H1 (cell line): Measurements from ENCODE around the gene CERKL. TPM values are rescaled to one million over a fixed set of nuclear protein-coding genes. Genes with fewer than 3 reads are reported as not detected.

Experiments used
- CHD7 ChIP-seq: fragments of 300-600 bp; sonication (generic); IDR thresholded peaks from 2 replicates; pipeline ENCODE4 v1.7.1; 2012; ENCODE audit warnings: low read length, moderate library complexity, mild to moderate bottlenecking, inconsistent platforms; ENCODE audit not compliant: insufficient replicate concordance
- ZNF274 ChIP-seq: IDR thresholded peaks from 2 replicates; pipeline ENCODE4 v1.7.0; 2012; ENCODE audit warnings: low read length, borderline replicate concordance; ENCODE audit errors: extremely low read depth
- polyA plus RNA-seq, 7 experiments: library from polyadenylated mRNA; depleted of rRNA in 3 of 7; stranded (reverse) in 5 of 7; unstranded in 2 of 7; fragments of >200 nt in 5 of 7; fragments of 200-250 nt in 2 of 7; gene quantifications; 1 replicate in 5 of 7; 2 replicates in 1 of 7; 4 replicates in 1 of 7; pipeline versions ENCODE4 v1.2.1 to v1.2.3, GENCODE V29; 2011 to 2013; ENCODE audit warnings: missing spikeins in 2 of 7, mixed read lengths in 2 of 7
- total RNA-seq: library from RNA; stranded (reverse); fragmentation: NEBNext Ultra II Directional; extraction: Animal tissue kit (Norgen Biotek cat#: 25700); gene quantifications from 2 replicates; pipeline ENCODE4 v1.2.1, GENCODE V29; 2021

CERKL gene
- total and polyA plus RNA-seq, 2 of the 8 experiments (the other 6 are each of a cell fraction or from before 2014, with no cell fraction given): 0.05 TPM; not detected in 1

GRCh38 chr2:181575650-181576025 is 81.3 kb downstream of the CERKL start (continued):
- TF ChIP-seq CHD7: no peak
- no peak for TF ChIP-seq ZNF274
